Endothelial cell (in vitro differentiated cells): ENCODE measurements around the gene EPS8L1. TPM values are rescaled to one million over a fixed set of nuclear protein-coding genes. Genes with fewer than 3 reads are reported as not detected.
A peak's percentile ranks its signal among the peaks of the same experiment; 100 is the strongest.

Experiments
- DNase-seq: peaks from one replicate; pipeline ENCODE4 v3.0.0; 2021; ENCODE audit warnings: low spot score
- H3K27ac Mint-ChIP-seq: one replicate; pipeline ENCODE4 v1.8.0; 2021; ENCODE audit warnings: mixed read lengths, inconsistent platforms; ENCODE audit not compliant: unreplicated experiment
- H3K27me3 Mint-ChIP-seq: one replicate; pipeline ENCODE4 v1.8.0; 2021; ENCODE audit warnings: mild to moderate bottlenecking, moderate library complexity, mixed read lengths, inconsistent platforms; ENCODE audit not compliant: unreplicated experiment
- H3K36me3 Mint-ChIP-seq: one replicate; pipeline ENCODE4 v1.8.0; 2021; ENCODE audit warnings: mild to moderate bottlenecking, low read depth, mixed read lengths, inconsistent platforms; ENCODE audit not compliant: unreplicated experiment
- H3K4me1 Mint-ChIP-seq: one replicate; pipeline ENCODE4 v1.8.0; 2021; ENCODE audit warnings: mild to moderate bottlenecking, mixed read lengths, inconsistent platforms; ENCODE audit not compliant: unreplicated experiment
- H3K4me3 Mint-ChIP-seq: one replicate; pipeline ENCODE4 v1.8.0; 2021; ENCODE audit warnings: mild to moderate bottlenecking, mixed read lengths, inconsistent platforms; ENCODE audit not compliant: unreplicated experiment
- H3K9me3 Mint-ChIP-seq: one replicate; pipeline ENCODE4 v1.8.0; 2021; ENCODE audit warnings: mixed read lengths, inconsistent platforms; ENCODE audit not compliant: unreplicated experiment
- CTCF ChIP-seq: fragments of 200-600 bp; sonication (generic); IDR thresholded peaks from one replicate; pipeline ENCODE4 v1.5.0; 2021; ENCODE audit warnings: antibody characterized with exemption; ENCODE audit not compliant: unreplicated experiment
- total RNA-seq: library from RNA; stranded (reverse); fragmentation: NEBNext Ultra II Directional; extraction: Animal tissue kit (Norgen Biotek cat#: 25700); gene quantifications from one replicate; pipeline ENCODE4 v1.2.1, GENCODE V29; 2021; ENCODE audit not compliant: unreplicated experiment

EPS8L1 gene
- total RNA-seq, 1 donor from 2014 or later = 24.6 TPM

- Mint-ChIP-seq H3K27me3 (peaks cover 28% of the 10 kb centered on the region), H3K9me3 (no peaks in the 10 kb centered on the region), H3K4me3 (no peak overlapping the region), H3K36me3 (peaks cover 22% of the 10 kb centered on the region), H3K27ac (peak overlapping the region; percentile 80), H3K4me1 (peaks cover 22% of the 10 kb centered on the region)
- TF ChIP-seq CTCF = no peak
- DNase-seq = peak; percentile 77
Measured at GRCh38 chr19:55113570-55114039, 37.9 kb downstream of the EPS8L1 start.

DNA sequence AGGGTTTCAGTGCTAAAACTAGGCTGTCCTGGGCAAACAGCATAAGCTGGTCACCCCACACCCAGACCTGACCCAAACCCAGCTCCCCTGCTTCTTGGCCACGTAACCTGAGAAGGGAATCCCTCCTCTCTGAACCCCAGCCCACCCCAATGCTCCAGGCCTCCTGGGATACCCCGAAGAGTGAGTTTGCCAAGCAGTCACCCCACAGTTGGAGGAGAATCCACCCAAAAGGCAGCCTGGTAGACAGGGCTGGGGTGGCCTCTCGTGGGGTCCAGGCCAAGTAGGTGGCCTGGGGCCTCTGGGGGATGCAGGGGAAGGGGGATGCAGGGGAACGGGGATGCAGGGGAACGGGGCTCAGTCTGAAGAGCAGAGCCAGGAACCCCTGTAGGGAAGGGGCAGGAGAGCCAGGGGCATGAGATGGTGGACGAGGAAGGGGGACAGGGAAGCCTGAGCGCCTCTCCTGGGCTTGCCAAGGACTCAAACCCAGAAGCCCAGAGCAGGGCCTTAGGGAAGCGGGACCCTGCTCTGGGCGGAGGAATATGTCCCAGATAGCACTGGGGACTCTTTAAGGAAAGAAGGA, 39.0 kb downstream of the EPS8L1 start:
- peaks cover 29% of the 10 kb centered on the region for H3K27me3 Mint-ChIP-seq
- no peak for DNase-seq
- H3K9me3 Mint-ChIP-seq = no peaks in the 10 kb centered on the region
- peak overlapping the region; percentile 73 for H3K4me3 Mint-ChIP-seq
- peaks cover 17% of the 10 kb centered on the region for H3K36me3 Mint-ChIP-seq
- peaks cover 23% of the 10 kb centered on the region for H3K4me1 Mint-ChIP-seq
- no peak for TF ChIP-seq CTCF
- H3K27ac Mint-ChIP-seq = no peak overlapping the region

GRCh38 chr19:55115446-55116065, 39.9 kb downstream of the EPS8L1 start:
- TF ChIP-seq CTCF = no peak
- H3K27ac Mint-ChIP-seq = peak overlapping the region; percentile 90
- H3K4me3 Mint-ChIP-seq = peak overlapping the region; percentile 96
- DNase-seq = no peak
- peaks cover 29% of the 10 kb centered on the region for H3K27me3 Mint-ChIP-seq
- no peaks in the 10 kb centered on the region for H3K9me3 Mint-ChIP-seq
- H3K36me3 Mint-ChIP-seq = peaks cover 14% of the 10 kb centered on the region
- H3K4me1 Mint-ChIP-seq = peaks cover 23% of the 10 kb centered on the region

DNA sequence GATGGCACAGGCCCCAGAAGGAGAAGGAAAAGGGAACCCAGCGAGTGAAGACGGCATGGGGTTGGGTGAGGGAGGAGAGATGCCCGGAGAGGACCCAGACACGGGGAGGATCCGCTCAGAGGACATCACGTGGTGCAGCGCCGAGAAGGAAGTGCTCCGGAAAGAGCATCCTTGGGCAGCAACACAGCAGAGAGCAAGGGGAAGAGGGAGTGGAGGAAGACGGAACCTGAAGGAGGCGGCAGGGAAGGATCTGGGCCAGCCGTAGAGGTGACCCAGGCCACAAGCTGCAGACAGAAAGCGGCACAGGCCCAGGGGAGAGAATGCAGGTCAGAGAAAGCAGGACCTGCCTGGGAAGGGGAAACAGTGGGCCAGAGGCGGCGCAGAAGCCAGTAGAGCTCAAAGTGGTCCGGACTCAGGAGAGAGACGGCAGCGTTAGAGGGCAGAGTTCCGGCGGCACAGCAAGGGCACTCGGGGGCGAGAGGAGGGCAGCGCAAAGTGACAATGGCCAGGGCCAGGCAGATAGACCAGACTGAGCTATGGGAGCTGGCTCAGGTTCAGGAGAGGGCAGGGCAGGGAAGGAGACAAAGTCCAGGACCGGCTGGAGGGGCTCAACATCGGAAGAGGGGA, 40.7 kb downstream of the EPS8L1 start:
- DNase-seq = no peak

More for the DNA sequence above, 40.7 kb downstream of the EPS8L1 start:
- TF ChIP-seq CTCF = no peak
- Mint-ChIP-seq H3K27ac (peak overlapping the region; percentile 90), H3K27me3 (peaks cover 22% of the 10 kb centered on the region), H3K4me3 (peak overlapping the region; percentile 96), H3K4me1 (peaks cover 23% of the 10 kb centered on the region), H3K9me3 (no peaks in the 10 kb centered on the region), H3K36me3 (peaks cover 14% of the 10 kb centered on the region)
